K562 (cell line): Measurements from ENCODE around the gene GPC1. TPM values are rescaled to one million over a fixed set of nuclear protein-coding genes. Genes with fewer than 3 reads are reported as not detected.

Source experiments
- ATAC-seq: fragments of 200-7000 bp; cut with Tn5 transposase; 3 replicates; pipeline ENCODE4 v1.9.1; 2020; ENCODE audit warnings: moderate library complexity
- BruUV-seq: library from RNA; stranded (reverse); fragments of 400-500 nt; replicated peaks from 2 replicates; lab custom pipeline; 2021; lab: Mats Ljungman, UMichigan
- CTCF ChIA-PET: fragments of 300-600 bp; formaldehyde crosslinking; extraction: SDS; loops from one replicate; lab custom pipeline; 2021; ENCODE audit warnings: low intra/inter-chr PET ratio; lab: Yijun Ruan, JAX
- POLR2A ChIA-PET: fragments of 300-600, 350-650 bp; sonication (Branson Sonifier 250); formaldehyde crosslinking; extraction: SDS; loops from one replicate; lab custom pipeline; 2021; ENCODE audit warnings: antibody characterized with exemption, inconsistent platforms; lab: Yijun Ruan, JAX
- DNase-seq, 4 experiments: peaks; one replicate each; pipeline versions ENCODE4 v3.0.0 to v3.0.0-alpha.2; 2011 to 2018; ENCODE audit warnings: low spot score in 3 of 4, mixed read lengths in 3 of 4; ENCODE audit errors: extremely low read depth in 1 of 4
- FAIRE-seq: peaks from 2 replicates; lab custom pipeline; 2011; peaks lifted over from hg19 to GRCh38; lab: Jason Lieb, UNC
- H2AFZ ChIP-seq: 2 replicates; pipeline ENCODE4 v1.6.0; 2011; ENCODE audit warnings: low read depth, low read length, control low read depth, inconsistent platforms
- H3K27ac ChIP-seq: fragments of 200-600 bp; 3 replicates; pipeline ENCODE4 v1.8.0; 2011; ENCODE audit warnings: low read depth, mild to moderate bottlenecking, control low read depth, inconsistent platforms, low read length, moderate library complexity, mixed read lengths; ENCODE audit errors: extremely low read depth
- H3K27me3 ChIP-seq, 2 experiments: fragments of 300-600 bp in 1 of 2; 2 replicates in 1 of 2; 3 replicates in 1 of 2; pipeline versions ENCODE4 v1.6.0 to v1.8.0; 2011; ENCODE audit warnings: inconsistent platforms in 2 of 2, low read length in 2 of 2, mild to moderate bottlenecking in 1 of 2, mixed read lengths in 1 of 2, moderate library complexity in 1 of 2; ENCODE audit not compliant: control insufficient read depth in 2 of 2, insufficient read depth in 2 of 2
- H3K36me3 ChIP-seq: fragments of 300-600 bp; 3 replicates; pipeline ENCODE4 v1.8.0; 2011; ENCODE audit warnings: mild to moderate bottlenecking, low read length, inconsistent platforms; ENCODE audit not compliant: control insufficient read depth, insufficient read depth
- H3K4me1 ChIP-seq, 2 experiments: fragments of 200-600 bp in 1 of 2; replicated peaks in 1 of 2; 2 replicates in 1 of 2; 3 replicates in 1 of 2; pipeline versions ENCODE4 v1.5.1 to v1.8.0; 2011; ENCODE audit warnings: inconsistent platforms in 2 of 2, low read length in 2 of 2, mild to moderate bottlenecking in 1 of 2, mixed read lengths in 1 of 2, moderate library complexity in 1 of 2; ENCODE audit not compliant: control insufficient read depth in 2 of 2, insufficient read depth in 2 of 2
- H3K4me2 ChIP-seq: 2 replicates; pipeline ENCODE4 v1.6.1; 2011; ENCODE audit warnings: low read length, control low read depth, inconsistent platforms, mixed read lengths; ENCODE audit not compliant: insufficient read depth
- H3K4me3 ChIP-seq: fragments of 200-600 bp; sonication (generic), shearing (Covaris generic); 2 replicates; pipeline ENCODE4 v1.5.1; 2016; ENCODE audit warnings: control low read depth, inconsistent platforms
- H3K79me2 ChIP-seq: fragments of 200-600 bp; 3 replicates; pipeline ENCODE4 v1.8.0; 2011; ENCODE audit warnings: low read length, inconsistent platforms; ENCODE audit not compliant: control insufficient read depth, insufficient read depth
- H3K9ac ChIP-seq, 2 experiments: 2 replicates each; pipeline versions ENCODE4 v1.6.0 to v1.6.1; 2011; ENCODE audit warnings: low read depth in 2 of 2, low read length in 2 of 2, control low read depth in 1 of 2, inconsistent platforms in 1 of 2, mild to moderate bottlenecking in 1 of 2, mixed read lengths in 1 of 2; ENCODE audit not compliant: insufficient read depth in 1 of 2
- H3K9me1 ChIP-seq: one replicate; pipeline ENCODE4 v1.6.0; 2011; ENCODE audit warnings: inconsistent platforms, mild to moderate bottlenecking, low read length, moderate library complexity; ENCODE audit not compliant: control insufficient read depth, insufficient read depth
- H3K9me3 ChIP-seq: replicated peaks from 2 replicates; pipeline ENCODE4 v1.5.1; 2011; ENCODE audit warnings: low read depth, low read length, inconsistent platforms; ENCODE audit not compliant: control insufficient read depth, insufficient read depth
- H4K20me1 ChIP-seq: replicated peaks from 2 replicates; pipeline ENCODE4 v1.6.1; 2011; ENCODE audit warnings: low read length, inconsistent platforms, mixed read lengths; ENCODE audit not compliant: control insufficient read depth, insufficient read depth
- CC2D1A ChIP-seq: fragments of 450-650 bp; IDR thresholded peaks from 2 replicates; pipeline ENCODE4 v1.6.1; 2017; ENCODE audit warnings: mild to moderate bottlenecking
- ESRRB ChIP-seq: fragments of 250-450 bp; sonication (Bioruptor Pico); IDR thresholded peaks from 2 replicates; pipeline ENCODE4 v1.5.0; 2020; ENCODE audit warnings: mild to moderate bottlenecking, moderate library complexity, borderline replicate concordance
- FOXM1 ChIP-seq, 2 experiments: fragments of 450-650 bp in 1 of 2; sonication (generic) in 1 of 2; formaldehyde crosslinking in 1 of 2; IDR thresholded peaks; 2 replicates each; pipeline versions ENCODE4 v1.6.1 to v1.9.0; 2017 to 2022; ENCODE audit warnings: low read depth in 2 of 2, mild to moderate bottlenecking in 2 of 2, missing genetic modification reagents in 1 of 2, moderate library complexity in 1 of 2
- MED1 ChIP-seq: sonication (generic); formaldehyde crosslinking; IDR thresholded peaks from 2 replicates; pipeline ENCODE4 v1.8.1; 2023; ENCODE audit warnings: missing genetic modification reagents, borderline replicate concordance
- MGA ChIP-seq: fragments of 450-650 bp; IDR thresholded peaks from 2 replicates; pipeline ENCODE4 v1.6.1; 2016; ENCODE audit warnings: mild to moderate bottlenecking, moderate library complexity
- POLR2AphosphoS5 ChIP-seq: IDR thresholded peaks from 2 replicates; pipeline ENCODE4 v1.6.1; 2011; ENCODE audit warnings: mild to moderate bottlenecking, low read depth, low read length, moderate library complexity; ENCODE audit not compliant: control insufficient read depth, insufficient read depth
- SAFB2 ChIP-seq: fragments of 200-400 bp; formaldehyde crosslinking; IDR thresholded peaks from 2 replicates; pipeline ENCODE4 v1.6.1; 2018; ENCODE audit warnings: borderline replicate concordance, low read length, low read depth, moderate library complexity; ENCODE audit not compliant: severe bottlenecking
- ZKSCAN1 ChIP-seq: fragments of 150-350 bp; IDR thresholded peaks from 2 replicates; pipeline ENCODE4 v1.6.1; 2016; ENCODE audit warnings: low read depth, low read length
- WGBS: fragments of 100-300 bp; shearing (Covaris generic); methylation state at CpG from one replicate; pipeline ENCODE4 v1.1.6; 2016; ENCODE audit warnings: low coverage, mixed read lengths; ENCODE audit not compliant: insufficient coverage; ENCODE audit errors: missing lambda C conversion rate; 5-methylcytosine and 5-hydroxymethylcytosine counted together
- in situ Hi-C: fragments of 300-500 bp; cut with MboI; formaldehyde crosslinking; loops from 4 replicates; pipeline ENCODE4 v1.15.0; 2018; ENCODE audit warnings: inconsistent platforms, mixed read lengths
- intact Hi-C: fragments of 100-400 bp; cut with micrococcal nuclease; formaldehyde crosslinking; loops from 2 replicates; pipeline ENCODE4 v1.14.2; 2022
- polyA plus RNA-seq, 8 experiments: library from polyadenylated mRNA; depleted of rRNA in 4 of 8; stranded (reverse) in 5 of 8; unstranded in 3 of 8; fragments of >200 nt; fragmentation: Nextera tagmentation in 2 of 8; fragmentation: Illumina TruSeq in 1 of 8; extraction: Ambion mirVana in 2 of 8; extraction: Trizol in 1 of 8; gene quantifications; 2 replicates each; pipeline versions ENCODE4 v1.2.1 to v1.2.3, GENCODE V29; 2011 to 2014; ENCODE audit warnings: inconsistent platforms in 1 of 8, missing spikeins in 1 of 8
- total RNA-seq, 7 experiments: library from RNA; depleted of rRNA in 6 of 7; stranded (reverse); fragments of >200 nt in 6 of 7; fragmentation: Illumina TruSeq in 2 of 7; extraction: Trizol in 2 of 7; gene quantifications; 2 replicates each; pipeline versions ENCODE4 v1.2.1 to v1.2.3, GENCODE V29; 2011 to 2021; ENCODE audit warnings: low replicate concordance in 1 of 7

GPC1 gene
- total and polyA plus RNA-seq, 9 of the 15 experiments (the other 6 are each of a cell fraction or from before 2014, with no cell fraction given), result 0.07 to 0.82 (median 0.14) TPM; not detected in 3

GRCh38 chr2:240440704-240441320, 5.3 kb downstream of the GPC1 start:
- no peak overlapping the region for H2AFZ ChIP-seq
- H3K4me2 ChIP-seq, result no peak overlapping the region
- H3K79me2 ChIP-seq, result no peaks in the 10 kb centered on the region
- POLR2A ChIA-PET, result interaction anchor here (0.6 kb wide), 1 partner anchor 1421 kb away, joined by 3 read pairs; no protein-coding TSS in a partner anchor
- no peaks in the 10 kb centered on the region for H3K9me1 ChIP-seq
- intact Hi-C loops (no loop called here), in situ Hi-C loops (no loop called here)
- CTCF ChIA-PET, result no interaction called here
- peaks cover 9% of the 10 kb centered on the region for H4K20me1 ChIP-seq
- peaks cover 0 to 15% of the 10 kb centered on the region in 2 experiments; a peak in 2 of 5 replicates for H3K4me1 ChIP-seq
- peaks cover 0 to 59% of the 10 kb centered on the region in 2 experiments; a peak in 2 of 5 replicates for H3K27me3 ChIP-seq
- no peak overlapping the region for H3K4me3 ChIP-seq
- BruUV-seq, result no TSS peak
- FAIRE-seq (no peak), ATAC-seq (no peak), DNase-seq (no peak)
- no peaks in the 10 kb centered on the region for H3K9me3 ChIP-seq
- no peak for TF ChIP-seq POLR2AphosphoS5
- TF ChIP-seq SAFB2, result no peak
- TF ChIP-seq ZKSCAN1, result no peak
- TF ChIP-seq FOXM1 (IDR thresholded peaks at IDR 0.05; ENCODE audit: low read depth), result no peak
- no peak for TF ChIP-seq FOXM1 (CRISPR knock-in tag; IDR thresholded peaks at IDR 0.05; ENCODE audit: low read depth)
- TF ChIP-seq ESRRB, result no peak
- no peak for TF ChIP-seq MGA
- TF ChIP-seq MED1 (CRISPR knock-in tag), result no peak
- no peak for TF ChIP-seq CC2D1A
- 13% methylated on average over 13 of the region's 18 CpGs for WGBS
- no peaks in the 10 kb centered on the region for H3K36me3 ChIP-seq
- H3K27ac ChIP-seq, result no peak overlapping the region
- no peak overlapping the region for H3K9ac ChIP-seq
